Esophagus squamous epithelium (tissue), 5 donors: ENCODE data around the gene POLA1. TPM values are rescaled to one million over a fixed set of nuclear protein-coding genes. Genes with fewer than 3 reads are reported as not detected.

Experiments used
- DNase-seq: peaks from one replicate; lab custom pipeline; 2025; lab: John Stamatoyannopoulos, UW
- H3K27ac ChIP-seq, 4 donors: fragments of 200-600 bp; sonication (generic); one replicate each; pipeline ENCODE4 v1.5.1; 2016 to 2019; ENCODE audit warnings: mild to moderate bottlenecking in 1 of 4
- H3K27me3 ChIP-seq, 4 donors: fragments of 200-600 bp; sonication (generic); 1 replicate in 3 of 4; 2 replicates in 1 of 4; pipeline versions ENCODE4 v1.5.1 to v1.6.0; 2017 to 2021; ENCODE audit warnings: antibody characterized with exemption in 1 of 4
- H3K36me3 ChIP-seq, 3 donors: fragments of 200-600 bp; sonication (generic); one replicate each; pipeline ENCODE4 v1.5.1; 2016 to 2019
- H3K4me1 ChIP-seq, 3 donors: fragments of 200-600 bp; sonication (generic); one replicate each; pipeline ENCODE4 v1.5.1; 2017 to 2019
- H3K4me3 ChIP-seq, 4 donors: fragments of 200-600 bp; sonication (generic); 1 replicate in 3 of 4; 2 replicates in 1 of 4; pipeline ENCODE4 v1.5.1; 2016 to 2019; ENCODE audit warnings: mild to moderate bottlenecking in 2 of 4, moderate library complexity in 1 of 4
- H3K9me3 ChIP-seq, 3 donors: fragments of 200-600 bp; sonication (generic); one replicate each; pipeline ENCODE4 v1.5.1; 2016 to 2019
- POLR2A ChIP-seq, 4 donors: fragments of 450-650 bp; IDR thresholded peaks; one replicate each; pipeline ENCODE4 v1.6.1; 2017; ENCODE audit warnings: antibody characterized with exemption in 4 of 4, mild to moderate bottlenecking in 4 of 4, moderate library complexity in 3 of 4
- WGBS, 2 donors: methylation state at CpG; one replicate each; pipeline ENCODE4 v1.1.5; 2018; 5-methylcytosine and 5-hydroxymethylcytosine counted together
- intact Hi-C: fragments of 100-400 bp; cut with DNase I; formaldehyde crosslinking; loops from one replicate; pipeline ENCODE4 v1.15.0; 2022
- total RNA-seq, 4 donors: library from RNA; depleted of rRNA; stranded (reverse); fragments of >200 nt; gene quantifications; one replicate each; pipeline ENCODE4 v1.1.0, GENCODE V29; 2016
- TF ChIP-seq, protein P1 (sequence below), 6 experiments: fragments of 450-650 bp in 4 of 6; fragments of 200-600 bp in 2 of 6; sonication (generic) in 2 of 6; IDR thresholded peaks; one replicate each; pipeline ENCODE4 v1.5.1; 2016 to 2019; ENCODE audit warnings: antibody characterized with exemption in 6 of 6, mild to moderate bottlenecking in 4 of 6, moderate library complexity in 4 of 6
- donor health status: DM: yes; HTN: yes; CAD: no.

The POLA1 gene
- total RNA-seq, 4 donors from 2014 or later, result 5.3 to 14.7 (median 13.1) TPM

DNA sequence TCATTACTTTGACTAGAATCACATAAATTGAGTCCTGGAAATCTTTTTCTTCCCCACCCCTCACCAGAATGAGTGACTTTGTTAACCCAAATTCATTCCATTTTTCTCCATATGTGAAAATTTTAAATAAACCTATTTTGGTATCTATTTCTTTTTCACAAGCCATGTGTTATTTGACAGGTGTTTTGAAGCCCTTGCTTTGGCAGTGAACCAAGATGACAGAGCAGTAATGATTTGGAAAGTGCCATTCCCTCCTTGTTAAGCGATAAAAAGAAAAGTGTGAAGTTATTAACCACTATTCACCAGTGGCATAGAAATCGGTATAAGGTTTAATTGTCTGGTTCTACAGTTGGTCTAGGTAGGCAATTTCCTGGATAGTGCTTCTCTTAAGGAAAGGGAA is 66.1 kb downstream of the POLA1 start:
- intact Hi-C loops, result no loop called here
- 90 to 93% methylated on average over 2 of the region's 2 CpGs for WGBS, 2 donors
- H3K27me3 ChIP-seq, result no peaks in the 10 kb centered on the region

DNA sequence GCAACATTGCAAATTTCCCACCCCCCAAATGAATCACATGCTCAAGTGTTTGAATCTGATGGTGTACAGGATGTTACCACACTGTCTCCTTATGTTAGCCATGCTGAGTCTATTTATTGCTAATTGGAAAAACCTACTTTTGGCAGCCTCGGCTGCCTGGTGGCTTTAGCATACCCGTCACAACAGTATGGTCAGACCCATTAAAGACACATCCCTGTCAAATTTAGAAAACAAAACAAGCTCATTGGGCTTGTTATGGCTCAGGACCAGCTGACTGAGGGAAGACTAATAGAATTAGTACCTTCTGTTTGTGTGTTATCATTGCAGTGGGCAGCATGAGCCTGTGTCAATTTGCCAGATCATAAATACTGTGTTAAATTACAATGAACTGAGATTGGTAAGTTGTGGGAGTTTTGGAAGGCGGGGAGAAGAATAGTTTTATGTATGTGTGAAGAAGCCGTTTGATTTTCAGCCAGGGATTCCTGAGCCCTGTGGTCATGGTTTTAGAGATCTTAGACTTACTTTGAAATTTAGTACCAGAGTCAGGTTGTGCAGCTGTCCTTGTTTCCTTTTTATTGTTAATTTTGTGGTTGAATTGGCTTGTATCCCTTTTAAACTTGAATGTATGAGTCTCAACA is 66.8 kb downstream of the POLA1 start:
- peaks cover 0 to 8% (median 0%) of the 10 kb centered on the region in 3 donors for H3K36me3 ChIP-seq
- no peaks in the 10 kb centered on the region for H3K27me3 ChIP-seq
- no peak for DNase-seq
- H3K27ac ChIP-seq, result no peak overlapping the region
- H3K4me1 ChIP-seq, result no peaks in the 10 kb centered on the region
- intact Hi-C loops, result no loop called here
- H3K4me3 ChIP-seq, result no peak overlapping the region
- H3K9me3 ChIP-seq, result no peaks in the 10 kb centered on the region
- WGBS, 2 donors, result 57 to 82% methylated on average over 3 to 4 of the region's 4 CpGs
- TF ChIP-seq, protein P1, sequence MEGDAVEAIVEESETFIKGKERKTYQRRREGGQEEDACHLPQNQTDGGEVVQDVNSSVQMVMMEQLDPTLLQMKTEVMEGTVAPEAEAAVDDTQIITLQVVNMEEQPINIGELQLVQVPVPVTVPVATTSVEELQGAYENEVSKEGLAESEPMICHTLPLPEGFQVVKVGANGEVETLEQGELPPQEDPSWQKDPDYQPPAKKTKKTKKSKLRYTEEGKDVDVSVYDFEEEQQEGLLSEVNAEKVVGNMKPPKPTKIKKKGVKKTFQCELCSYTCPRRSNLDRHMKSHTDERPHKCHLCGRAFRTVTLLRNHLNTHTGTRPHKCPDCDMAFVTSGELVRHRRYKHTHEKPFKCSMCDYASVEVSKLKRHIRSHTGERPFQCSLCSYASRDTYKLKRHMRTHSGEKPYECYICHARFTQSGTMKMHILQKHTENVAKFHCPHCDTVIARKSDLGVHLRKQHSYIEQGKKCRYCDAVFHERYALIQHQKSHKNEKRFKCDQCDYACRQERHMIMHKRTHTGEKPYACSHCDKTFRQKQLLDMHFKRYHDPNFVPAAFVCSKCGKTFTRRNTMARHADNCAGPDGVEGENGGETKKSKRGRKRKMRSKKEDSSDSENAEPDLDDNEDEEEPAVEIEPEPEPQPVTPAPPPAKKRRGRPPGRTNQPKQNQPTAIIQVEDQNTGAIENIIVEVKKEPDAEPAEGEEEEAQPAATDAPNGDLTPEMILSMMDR (IDR thresholded peaks at IDR 0.05), result no peak

More for the DNA sequence above, 66.1 kb downstream of the POLA1 start:
- peaks cover 0 to 8% (median 0%) of the 10 kb centered on the region in 3 donors for H3K36me3 ChIP-seq
- H3K27ac ChIP-seq, result no peak overlapping the region
- no peak overlapping the region for H3K4me3 ChIP-seq
- TF ChIP-seq, protein P1 (IDR thresholded peaks at IDR 0.05), result no peak
- no peak for TF ChIP-seq POLR2A (IDR thresholded peaks at IDR 0.05)
- no peaks in the 10 kb centered on the region for H3K4me1 ChIP-seq
- no peak for DNase-seq
- H3K9me3 ChIP-seq, result no peaks in the 10 kb centered on the region

DNA sequence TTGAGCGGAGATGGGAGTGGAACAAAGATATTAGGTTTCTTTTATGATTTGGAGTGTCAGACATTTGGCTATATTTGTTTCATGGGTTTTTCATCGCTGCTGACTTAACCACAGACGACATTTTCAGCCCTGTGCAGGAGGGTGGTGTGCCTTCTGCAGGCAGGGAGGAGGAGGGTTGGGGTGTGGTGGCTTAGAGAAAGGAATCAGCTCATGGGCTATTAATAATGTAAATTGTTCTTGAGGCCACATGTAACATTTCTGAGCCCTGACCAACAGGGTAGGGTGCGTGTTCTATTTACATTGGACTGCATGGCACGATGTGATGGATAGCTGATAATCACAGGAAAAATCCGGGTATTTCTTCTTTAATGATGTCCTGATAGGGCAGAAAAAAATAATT is 67.6 kb downstream of the POLA1 start:
- H3K4me3 ChIP-seq, result no peak overlapping the region
- WGBS, 2 donors, result 63 to 89% methylated on average over 6 of the region's 6 CpGs
- no peaks in the 10 kb centered on the region for H3K4me1 ChIP-seq
- no peak overlapping the region for H3K27ac ChIP-seq
- DNase-seq, result no peak
- intact Hi-C loops, result no loop called here
- peaks cover 0 to 8% (median 0%) of the 10 kb centered on the region in 3 donors for H3K36me3 ChIP-seq
- H3K9me3 ChIP-seq, result no peaks in the 10 kb centered on the region
- TF ChIP-seq, protein P1 (IDR thresholded peaks at IDR 0.05), result no peak
- no peak for TF ChIP-seq POLR2A (IDR thresholded peaks at IDR 0.05)
- no peaks in the 10 kb centered on the region for H3K27me3 ChIP-seq

DNA sequence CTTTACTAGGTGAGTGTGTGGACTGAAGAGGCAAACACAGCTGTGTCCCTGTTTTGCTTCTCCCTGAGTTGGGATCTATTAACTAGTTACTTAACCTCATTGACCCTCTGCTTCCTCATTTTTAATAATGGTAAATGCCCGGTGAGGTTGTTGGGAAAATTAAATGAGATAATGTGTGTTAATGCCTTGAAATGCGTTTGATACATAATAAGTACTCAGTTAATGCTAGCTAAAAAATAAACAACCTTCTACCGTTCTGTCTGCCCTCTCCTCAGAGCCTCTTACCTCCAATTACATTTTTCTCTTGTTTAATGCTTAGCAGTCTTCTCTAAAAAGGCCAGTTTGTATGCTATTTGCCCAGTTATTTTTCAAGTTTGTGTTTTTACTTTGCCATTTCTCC is 70.3 kb downstream of the POLA1 start:
- no peaks in the 10 kb centered on the region for H3K4me1 ChIP-seq
- no peak overlapping the region for H3K4me3 ChIP-seq
- no peak for DNase-seq
- H3K27ac ChIP-seq, result no peak overlapping the region
- TF ChIP-seq, protein P1 (IDR thresholded peaks at IDR 0.05), result no peak
- TF ChIP-seq POLR2A (IDR thresholded peaks at IDR 0.05), result no peak
- H3K27me3 ChIP-seq, result no peaks in the 10 kb centered on the region
- H3K36me3 ChIP-seq, result peaks cover 0 to 8% (median 0%) of the 10 kb centered on the region in 3 donors
- intact Hi-C loops, result no loop called here
- H3K9me3 ChIP-seq, result no peaks in the 10 kb centered on the region
- WGBS, 2 donors, result 54 to 72% methylated on average over 3 of the region's 3 CpGs

DNA sequence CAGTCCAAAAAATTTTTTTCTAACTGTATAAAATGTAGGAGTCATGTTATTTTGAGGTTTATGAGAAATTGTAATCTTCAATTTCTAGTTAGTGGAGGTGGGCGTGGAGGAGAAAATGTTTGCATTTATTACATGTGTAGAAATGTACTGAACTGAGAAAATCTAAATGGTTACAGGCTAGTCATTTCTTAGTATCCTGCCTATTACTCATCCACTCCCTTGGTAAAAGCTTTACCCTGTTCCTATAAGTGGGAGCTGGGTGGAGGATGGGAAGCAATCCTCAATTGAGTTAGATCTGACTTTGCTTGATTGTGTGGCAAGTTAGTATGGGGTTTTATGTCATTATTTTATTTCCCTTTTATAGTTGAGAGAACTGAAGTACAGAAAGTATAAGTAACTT is 73.8 kb downstream of the POLA1 start:
- no peaks in the 10 kb centered on the region for H3K4me1 ChIP-seq
- no peak overlapping the region for H3K4me3 ChIP-seq
- DNase-seq, result no peak
- H3K27me3 ChIP-seq, result no peaks in the 10 kb centered on the region
- 86 to 88% methylated on average over 1 of the region's 1 CpG for WGBS, 2 donors
- no peaks in the 10 kb centered on the region for H3K36me3 ChIP-seq
- intact Hi-C loops, result no loop called here
- no peaks in the 10 kb centered on the region for H3K9me3 ChIP-seq
- no peak overlapping the region for H3K27ac ChIP-seq
- TF ChIP-seq, protein P1 (IDR thresholded peaks at IDR 0.05), result no peak
- TF ChIP-seq POLR2A (IDR thresholded peaks at IDR 0.05), result no peak
